ENCODE data around the gene KL.

KL gene

DNA sequence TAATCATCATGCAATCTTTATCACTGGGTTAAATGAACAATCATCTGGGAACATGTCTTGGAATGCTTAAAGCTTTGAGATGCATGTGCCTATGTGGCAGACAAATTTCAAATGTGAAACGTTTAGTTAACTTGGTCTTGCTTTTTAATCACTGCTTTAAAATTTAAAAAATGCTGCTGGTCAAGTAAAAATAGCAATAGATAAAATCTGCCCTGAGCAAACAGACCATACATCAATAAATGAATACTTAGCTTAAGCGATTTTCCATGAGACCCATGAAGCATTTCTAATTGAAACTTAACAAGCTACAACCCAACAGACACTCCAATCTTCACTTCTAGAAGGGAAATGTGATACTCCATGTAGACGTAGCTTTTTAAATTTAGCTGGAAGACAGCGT is 1.9 kb upstream of the KL start:
- Histone ChIP-seq H2BK5ac (ENCODE audit: low read depth, low read length, poor library complexity, severe bottlenecking) (no peak overlapping the region), H2BK15ac (ENCODE audit: low read depth, poor library complexity, severe bottlenecking) (no peak overlapping the region), H4K91ac (ENCODE audit: low read length) (no peak overlapping the region), H3K4me2 (ENCODE audit: low read length, poor library complexity, severe bottlenecking) (no peak overlapping the region), H2BK120ac (ENCODE audit: low read depth, low read length) (no peak overlapping the region), H2BK12ac (ENCODE audit: low read length in 2 of 2) (no peak overlapping the region), H3K27ac (ENCODE audit: low read length, poor library complexity, severe bottlenecking) (no peak overlapping the region), H3K36me3 (ENCODE audit: control insufficient read depth in 1 of 2, insufficient read depth in 2 of 2, low read depth in 1 of 2, low read length in 2 of 2) (no peaks in the 10 kb centered on the region), H3K14ac (ENCODE audit: low read length in 2 of 2) (no peak overlapping the region), H3K4me3 (ENCODE audit: insufficient read depth in 1 of 2, low read depth in 1 of 2, low read length in 2 of 2) (no peak overlapping the region), H3K4me1 (ENCODE audit: control insufficient read depth, insufficient read depth, low read depth, low read length) (peaks cover 15% of the 10 kb centered on the region), H3K23ac (ENCODE audit: low read length in 2 of 2) (no peak overlapping the region), H4K8ac (ENCODE audit: low read length) (no peak overlapping the region), H2AK5ac (ENCODE audit: low read length, severe bottlenecking) (no peak overlapping the region), H2AFZ (ENCODE audit: low read depth, low read length) (no peak overlapping the region), H3K18ac (ENCODE audit: low read depth in 1 of 2, low read length in 2 of 2) (no peak overlapping the region), H3K27me3 (ENCODE audit: control insufficient read depth in 1 of 2, insufficient read depth in 1 of 2, low read length in 2 of 2) (peaks cover 13 to 26% of the 10 kb centered on the region in 2 experiments), H3K9ac (ENCODE audit: low read length) (no peak overlapping the region), H3K9me3 (ENCODE audit: control insufficient read depth, low read length) (no peaks in the 10 kb centered on the region), H3K79me1 (replicated peaks; ENCODE audit: low read length, poor library complexity, severe bottlenecking) (no peaks in the 10 kb centered on the region), H3K4ac (ENCODE audit: low read depth in 1 of 2, low read length in 2 of 2) (no peak overlapping the region)
- 75% methylated on average over 3 of the region's 4 CpGs for WGBS
- DNase-seq, result peak; percentile 3

- H2BK5ac ChIP-seq (ENCODE audit: low read depth, low read length, poor library complexity, severe bottlenecking), result no peak overlapping the region
- H3K4me3 ChIP-seq (ENCODE audit: insufficient read depth in 1 of 2, low read depth in 1 of 2, low read length in 2 of 2), result no peak overlapping the region
- H3K9me3 ChIP-seq (ENCODE audit: control insufficient read depth, low read length), result no peaks in the 10 kb centered on the region
- H3K79me1 ChIP-seq (replicated peaks; ENCODE audit: low read length, poor library complexity, severe bottlenecking), result no peaks in the 10 kb centered on the region
- H3K27me3 ChIP-seq (ENCODE audit: control insufficient read depth in 1 of 2, insufficient read depth in 1 of 2, low read length in 2 of 2), result peaks cover 22 to 33% of the 10 kb centered on the region in 2 experiments
- no peak overlapping the region for H2BK12ac ChIP-seq (ENCODE audit: low read length in 2 of 2)
- H3K23ac ChIP-seq (ENCODE audit: low read length in 2 of 2), result peak overlapping the region in 1 of 2 experiments; percentile 78
- H2BK120ac ChIP-seq (ENCODE audit: low read depth, low read length), result no peak overlapping the region
- no peak overlapping the region for H2AK5ac ChIP-seq (ENCODE audit: low read length, severe bottlenecking)
- H2BK15ac ChIP-seq (ENCODE audit: low read depth, poor library complexity, severe bottlenecking), result no peak overlapping the region
- H2AFZ ChIP-seq (ENCODE audit: low read depth, low read length), result no peak overlapping the region
- no peak overlapping the region for H3K4ac ChIP-seq (ENCODE audit: low read depth in 1 of 2, low read length in 2 of 2)
- H3K4me1 ChIP-seq (ENCODE audit: control insufficient read depth, insufficient read depth, low read depth, low read length), result peaks cover 15% of the 10 kb centered on the region
- H3K36me3 ChIP-seq (ENCODE audit: control insufficient read depth in 1 of 2, insufficient read depth in 2 of 2, low read depth in 1 of 2, low read length in 2 of 2), result no peaks in the 10 kb centered on the region
- H4K8ac ChIP-seq (ENCODE audit: low read length), result no peak overlapping the region
- H3K14ac ChIP-seq (ENCODE audit: low read length in 2 of 2), result no peak overlapping the region
- WGBS, result 59% methylated on average over 6 of the region's 8 CpGs
- no peak overlapping the region for H3K18ac ChIP-seq (ENCODE audit: low read depth in 1 of 2, low read length in 2 of 2)
- no peak overlapping the region for H3K27ac ChIP-seq (ENCODE audit: low read length, poor library complexity, severe bottlenecking)
- no peak for DNase-seq
- H4K91ac ChIP-seq (ENCODE audit: low read length), result no peak overlapping the region
- H3K9ac ChIP-seq (ENCODE audit: low read length), result no peak overlapping the region
- H3K4me2 ChIP-seq (ENCODE audit: low read length, poor library complexity, severe bottlenecking), result no peak overlapping the region
These were observed 968 bp upstream of the KL start for GRCh38 chr13:33015241-33015668.

GRCh38 chr13:33015791-33016323 is 366 bp upstream of the KL start:
- H3K9ac ChIP-seq (ENCODE audit: low read length), result no peak overlapping the region
- H3K4me2 ChIP-seq (ENCODE audit: low read length, poor library complexity, severe bottlenecking), result peak overlapping the region; percentile 62
- H3K27me3 ChIP-seq (ENCODE audit: control insufficient read depth in 1 of 2, insufficient read depth in 1 of 2, low read length in 2 of 2), result peaks cover 28 to 33% of the 10 kb centered on the region in 2 experiments
- H3K4ac ChIP-seq (ENCODE audit: low read depth in 1 of 2, low read length in 2 of 2), result no peak overlapping the region
- H3K4me3 ChIP-seq (ENCODE audit: insufficient read depth in 1 of 2, low read depth in 1 of 2, low read length in 2 of 2), result peak overlapping the region in 1 of 2 experiments; percentile 55
- no peaks in the 10 kb centered on the region for H3K79me1 ChIP-seq (replicated peaks; ENCODE audit: low read length, poor library complexity, severe bottlenecking)
- no peak overlapping the region for H2BK120ac ChIP-seq (ENCODE audit: low read depth, low read length)
- H2AK5ac ChIP-seq (ENCODE audit: low read length, severe bottlenecking), result no peak overlapping the region
- H2BK15ac ChIP-seq (ENCODE audit: low read depth, poor library complexity, severe bottlenecking), result no peak overlapping the region
- WGBS, result 10% methylated on average over 44 of the region's 52 CpGs
- no peak overlapping the region for H2BK12ac ChIP-seq (ENCODE audit: low read length in 2 of 2)
- no peak overlapping the region for H3K23ac ChIP-seq (ENCODE audit: low read length in 2 of 2)
- H4K8ac ChIP-seq (ENCODE audit: low read length), result no peak overlapping the region
- H4K91ac ChIP-seq (ENCODE audit: low read length), result peak overlapping the region; percentile 15
- no peak overlapping the region for H3K18ac ChIP-seq (ENCODE audit: low read depth in 1 of 2, low read length in 2 of 2)
- peak; percentile 2 for DNase-seq
- H2AFZ ChIP-seq (ENCODE audit: low read depth, low read length), result no peak overlapping the region
- H3K9me3 ChIP-seq (ENCODE audit: control insufficient read depth, low read length), result no peaks in the 10 kb centered on the region
- H3K27ac ChIP-seq (ENCODE audit: low read length, poor library complexity, severe bottlenecking), result no peak overlapping the region
- H2BK5ac ChIP-seq (ENCODE audit: low read depth, low read length, poor library complexity, severe bottlenecking), result no peak overlapping the region
- H3K4me1 ChIP-seq (ENCODE audit: control insufficient read depth, insufficient read depth, low read depth, low read length), result peaks cover 15% of the 10 kb centered on the region
- H3K36me3 ChIP-seq (ENCODE audit: control insufficient read depth in 1 of 2, insufficient read depth in 2 of 2, low read depth in 1 of 2, low read length in 2 of 2), result no peaks in the 10 kb centered on the region
- H3K14ac ChIP-seq (ENCODE audit: low read length in 2 of 2), result no peak overlapping the region

GRCh38 chr13:33017323-33017929 is 1.2 kb downstream of the KL start:
- H3K18ac ChIP-seq (ENCODE audit: low read depth in 1 of 2, low read length in 2 of 2), result no peak overlapping the region
- peak overlapping the region in 1 of 2 experiments; percentile 69 for H3K4me3 ChIP-seq (ENCODE audit: insufficient read depth in 1 of 2, low read depth in 1 of 2, low read length in 2 of 2)
- no peak overlapping the region for H3K4me2 ChIP-seq (ENCODE audit: low read length, poor library complexity, severe bottlenecking)
- no peak overlapping the region for H4K91ac ChIP-seq (ENCODE audit: low read length)
- H2BK5ac ChIP-seq (ENCODE audit: low read depth, low read length, poor library complexity, severe bottlenecking), result no peak overlapping the region
- no peaks in the 10 kb centered on the region for H3K9me3 ChIP-seq (ENCODE audit: control insufficient read depth, low read length)
- H3K4me1 ChIP-seq (ENCODE audit: control insufficient read depth, insufficient read depth, low read depth, low read length), result peaks cover 15% of the 10 kb centered on the region
- H3K14ac ChIP-seq (ENCODE audit: low read length in 2 of 2), result no peak overlapping the region
- H2BK12ac ChIP-seq (ENCODE audit: low read length in 2 of 2), result no peak overlapping the region
- H3K36me3 ChIP-seq (ENCODE audit: control insufficient read depth in 1 of 2, insufficient read depth in 2 of 2, low read depth in 1 of 2, low read length in 2 of 2), result no peaks in the 10 kb centered on the region
- H4K8ac ChIP-seq (ENCODE audit: low read length), result no peak overlapping the region
- no peak overlapping the region for H2BK120ac ChIP-seq (ENCODE audit: low read depth, low read length)
- H2BK15ac ChIP-seq (ENCODE audit: low read depth, poor library complexity, severe bottlenecking), result no peak overlapping the region
- no peaks in the 10 kb centered on the region for H3K79me1 ChIP-seq (replicated peaks; ENCODE audit: low read length, poor library complexity, severe bottlenecking)
- H3K27me3 ChIP-seq (ENCODE audit: control insufficient read depth in 1 of 2, insufficient read depth in 1 of 2, low read length in 2 of 2), result peaks cover 30 to 33% of the 10 kb centered on the region in 2 experiments
- peak overlapping the region; percentile 45 for H3K9ac ChIP-seq (ENCODE audit: low read length)
- H3K23ac ChIP-seq (ENCODE audit: low read length in 2 of 2), result no peak overlapping the region
- no peak overlapping the region for H2AK5ac ChIP-seq (ENCODE audit: low read length, severe bottlenecking)
- H3K27ac ChIP-seq (ENCODE audit: low read length, poor library complexity, severe bottlenecking), result no peak overlapping the region
- 32% methylated on average over 15 of the region's 15 CpGs for WGBS
- no peak overlapping the region for H3K4ac ChIP-seq (ENCODE audit: low read depth in 1 of 2, low read length in 2 of 2)
- H2AFZ ChIP-seq (ENCODE audit: low read depth, low read length), result no peak overlapping the region
- peak; percentile 64 for DNase-seq
